ENCODE measurements around the gene TMBIM4. TPM values are rescaled to one million over a fixed set of nuclear protein-coding genes. Genes with fewer than 3 reads are reported as not detected.
"Not testable (repeated sequence)": the region's sequence is repeated elsewhere in the genome, so short reads cannot be mapped to it uniquely, and the experiment has no call there.

TMBIM4 gene
- total RNA-seq, 1 donor from 2014 or later: 154 TPM

DNA sequence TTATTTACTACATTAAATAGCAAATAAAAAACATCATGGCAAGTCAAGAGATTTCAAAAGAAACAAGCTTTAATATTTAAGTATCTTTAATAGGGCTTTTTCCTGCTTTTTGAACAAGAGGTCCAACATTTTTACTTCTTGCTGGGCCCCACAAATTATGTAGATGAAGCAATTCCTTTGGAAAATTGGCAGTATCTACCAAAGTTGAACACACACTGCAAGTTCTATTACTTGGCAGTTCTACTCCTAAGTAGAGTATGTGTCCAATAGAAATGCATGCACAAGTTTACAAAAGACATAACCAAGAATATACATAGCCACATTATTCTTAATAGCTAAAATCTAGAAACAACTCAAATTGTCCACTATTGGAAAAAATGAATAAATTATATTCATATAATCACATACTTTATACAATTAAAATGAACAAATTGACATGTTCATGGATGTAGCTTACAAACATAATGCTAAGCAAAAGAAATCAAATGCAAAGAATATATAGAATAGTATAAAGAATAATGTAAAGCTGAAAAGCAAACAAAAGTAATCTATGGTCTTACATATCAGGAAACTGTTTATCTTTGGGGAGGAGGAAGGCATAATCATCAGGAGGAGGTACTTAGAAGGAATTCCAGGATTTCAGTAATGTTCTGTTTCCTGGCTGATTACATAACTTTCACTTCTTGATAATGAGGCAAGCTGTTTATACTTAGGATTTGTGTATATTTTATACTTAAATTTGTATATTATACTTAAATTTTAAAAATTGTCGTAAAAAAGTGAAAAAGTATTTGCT lies 6.5 kb upstream of the TMBIM4 start:
- Histone ChIP-seq H3K36me3 (no peaks in the 10 kb centered on the region), H3K27ac (no peak overlapping the region), H3K27me3 (no peaks in the 10 kb centered on the region), H3K4me3 (no peak overlapping the region), H3K4me1 (peaks cover 5% of the 10 kb centered on the region), H3K9me3 (no peaks in the 10 kb centered on the region)
- intact Hi-C loops (cut with DNase I): no loop called here
- ATAC-seq: no peak
- TF ChIP-seq CTCF (IDR thresholded peaks at IDR 0.05): no peak
- no peak for DNase-seq

DNA sequence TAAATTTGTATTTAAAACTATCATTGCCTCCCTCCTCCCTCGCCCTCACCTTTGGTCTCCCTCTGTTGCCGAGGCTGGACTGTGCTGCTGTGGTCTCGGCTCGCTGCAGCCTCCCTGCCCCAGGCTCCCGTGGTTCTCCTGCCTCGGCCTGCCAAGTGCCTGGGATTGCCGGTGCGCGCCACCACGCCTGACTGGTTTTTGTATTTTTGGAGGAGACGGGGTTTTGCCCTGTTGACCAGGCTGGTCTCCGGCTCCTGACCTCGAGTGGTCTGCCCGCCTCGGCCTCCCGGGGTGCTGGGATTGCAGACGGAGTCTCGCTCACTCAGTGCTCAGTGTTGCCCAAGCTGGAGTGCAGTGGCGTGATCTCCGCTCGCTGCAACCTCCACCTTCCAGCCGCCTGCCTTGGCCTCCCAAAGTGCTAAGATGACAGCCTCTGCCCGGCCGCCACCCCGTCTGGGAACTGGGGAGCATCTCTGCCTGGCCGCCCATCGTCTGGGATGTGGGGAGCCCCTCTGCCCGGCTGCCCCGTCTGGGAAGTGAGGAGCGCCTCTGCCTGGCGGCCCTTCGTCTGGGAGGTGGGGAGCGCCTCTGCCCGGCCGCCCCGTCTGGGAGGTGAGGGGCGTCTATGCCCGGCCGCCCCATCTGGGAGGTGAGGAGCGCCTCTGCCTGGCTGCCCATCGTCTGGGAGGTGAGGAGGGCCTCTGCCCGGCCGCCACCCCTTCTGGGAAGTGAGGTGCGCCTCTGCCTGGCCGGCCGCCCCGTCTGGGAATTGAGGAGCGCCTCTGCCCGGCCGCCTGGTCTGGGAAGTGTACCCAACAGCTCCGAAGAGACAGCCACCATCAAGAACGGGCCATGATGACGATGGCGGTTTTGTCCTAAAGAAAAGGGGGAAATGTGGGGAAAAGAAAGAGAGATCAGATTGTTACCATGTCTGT lies 4.9 kb upstream of the TMBIM4 start:
- H3K4me3 ChIP-seq; H3K27me3 ChIP-seq; intact Hi-C loops (cut with DNase I); DNase-seq; H3K9me3 ChIP-seq; ATAC-seq; H3K27ac ChIP-seq; H3K36me3 ChIP-seq: not testable (repeated sequence)
- peaks cover 11% of the 10 kb centered on the region for H3K4me1 ChIP-seq

DNA sequence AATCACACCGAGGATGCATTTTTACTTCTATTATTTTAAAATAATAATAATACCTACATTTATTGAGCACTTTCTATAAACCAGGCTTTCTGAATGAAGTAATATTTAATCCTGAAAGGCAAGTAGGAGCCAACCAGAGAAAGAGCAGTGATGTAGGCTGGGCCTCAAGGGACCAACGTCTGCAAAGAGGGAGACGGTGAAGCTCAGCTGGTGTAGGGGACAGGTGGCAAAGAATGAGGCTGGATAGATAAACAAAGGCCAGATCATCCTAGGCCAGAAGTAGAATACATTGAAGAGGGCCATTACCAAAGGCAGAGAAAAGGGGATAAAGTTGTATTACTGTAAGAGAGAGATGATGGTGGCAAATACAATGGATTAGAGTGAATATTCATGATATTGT lies 810 bp upstream of the TMBIM4 start:
- Histone ChIP-seq H3K36me3 (no peaks in the 10 kb centered on the region), H3K27me3 (no peaks in the 10 kb centered on the region), H3K4me1 (peaks cover 17% of the 10 kb centered on the region), H3K27ac (peak overlapping the region; percentile 100), H3K4me3 (peak overlapping the region; percentile 86), H3K9me3 (no peaks in the 10 kb centered on the region)
- no peak for DNase-seq
- intact Hi-C loops (cut with DNase I): no loop called here
- ATAC-seq: no peak
- TF ChIP-seq CTCF (IDR thresholded peaks at IDR 0.05): no peak

GRCh38 chr12:66168410-66168809 lies 1.4 kb downstream of the TMBIM4 start:
- H3K27me3 ChIP-seq: no peaks in the 10 kb centered on the region
- H3K9me3 ChIP-seq: no peaks in the 10 kb centered on the region
- peaks cover 17% of the 10 kb centered on the region for H3K4me1 ChIP-seq
- no peak for ATAC-seq
- intact Hi-C loops (cut with DNase I): no loop called here
- H3K4me3 ChIP-seq: peak overlapping the region; percentile 86
- no peak for DNase-seq
- no peaks in the 10 kb centered on the region for H3K36me3 ChIP-seq
- peak overlapping the region; percentile 100 for H3K27ac ChIP-seq
- no peak for TF ChIP-seq CTCF (IDR thresholded peaks at IDR 0.05)

GRCh38 chr12:66166561-66166960 lies 3.2 kb downstream of the TMBIM4 start:
- intact Hi-C loops (cut with DNase I): no loop called here
- DNase-seq: no peak

More at GRCh38 chr12:66166561-66166960, 3.2 kb downstream of the TMBIM4 start:
- Histone ChIP-seq H3K9me3 (no peaks in the 10 kb centered on the region), H3K27ac (no peak overlapping the region), H3K27me3 (no peaks in the 10 kb centered on the region), H3K4me3 (no peak overlapping the region), H3K36me3 (no peaks in the 10 kb centered on the region), H3K4me1 (peaks cover 26% of the 10 kb centered on the region)
- no peak for TF ChIP-seq CTCF (IDR thresholded peaks at IDR 0.05)
- no peak for ATAC-seq

Measured in upper lobe of right lung (tissue), 1 donor.